Stimulated activated CD4-positive, alpha-beta T cell treated with anti-CD3 and anti-CD28 coated beads, TNF-alpha, amount 100 ng/mL, for 24 hours (primary cell): ENCODE results near the gene DNASE1L3.

Experiments
- DNase-seq, 3 experiments: peaks; one replicate each; pipeline ENCODE4 v3.0.0-alpha.2; 2020; ENCODE audit warnings: low read depth in 3 of 3

Gene DNASE1L3

GRCh38 chr3:58161435-58162398 is 49.1 kb downstream of the DNASE1L3 start:
- DNase-seq, result no peak

GRCh38 chr3:58160399-58160798 is 50.4 kb downstream of the DNASE1L3 start:
- DNase-seq, result no peak

GRCh38 chr3:58158442-58159153 is 52.2 kb downstream of the DNASE1L3 start:
- no peak for DNase-seq

GRCh38 chr3:58157700-58158099 is 53.1 kb downstream of the DNASE1L3 start:
- DNase-seq, result no peak

- no peak for DNase-seq
Observed at GRCh38 chr3:58155838-58156237, 54.9 kb downstream of the DNASE1L3 start.

GRCh38 chr3:58154626-58155449 is 55.9 kb downstream of the DNASE1L3 start:
- DNase-seq, result no peak

- DNase-seq, result no peak
Observed at GRCh38 chr3:58153371-58153770, 57.4 kb downstream of the DNASE1L3 start.

GRCh38 chr3:58152225-58153015 is 58.4 kb downstream of the DNASE1L3 start:
- DNase-seq, result no peak

- no peak for DNase-seq
Observed at GRCh38 chr3:58151637-58152036, 59.1 kb downstream of the DNASE1L3 start.

- no peak for DNase-seq
Observed at GRCh38 chr3:58150810-58151199, 60.0 kb downstream of the DNASE1L3 start.

GRCh38 chr3:58150130-58150809 is 60.5 kb downstream of the DNASE1L3 start:
- no peak for DNase-seq

GRCh38 chr3:58148049-58148448 is 62.7 kb downstream of the DNASE1L3 start:
- no peak for DNase-seq

GRCh38 chr3:58144478-58145325 is 66.1 kb downstream of the DNASE1L3 start:
- DNase-seq, result no peak

- no peak for DNase-seq
Observed at GRCh38 chr3:58143417-58144055, 67.2 kb downstream of the DNASE1L3 start.
